ENCODE results near the gene KCNS1. TPM values are rescaled to one million over a fixed set of nuclear protein-coding genes. Genes with fewer than 3 reads are reported as not detected.

The KCNS1 gene
- total RNA-seq, 1 donor from 2014 or later: 2.2 TPM

GRCh38 chr20:45088247-45088646 lies 12.7 kb downstream of the KCNS1 start:
- no peak overlapping the region for H3K27ac Mint-ChIP-seq (ENCODE audit: unreplicated experiment)

GRCh38 chr20:45087814-45088213 lies 13.1 kb downstream of the KCNS1 start:
- H3K4me1 ChIP-seq (ENCODE audit: insufficient read depth, low read length): peaks cover 5% of the 10 kb centered on the region
- H3K9ac ChIP-seq (ENCODE audit: low read length): no peak overlapping the region
- H3K36me3 Mint-ChIP-seq (ENCODE audit: low read depth, unreplicated experiment): peaks cover 17% of the 10 kb centered on the region
- FAIRE-seq (no peak), DNase-seq (ENCODE audit: low read depth) (peak; percentile 58)
- H3K9me3 ChIP-seq (ENCODE audit: insufficient read depth, low read depth, low read length): no peaks in the 10 kb centered on the region
- no peaks in the 10 kb centered on the region for H3K27me3 Mint-ChIP-seq (ENCODE audit: low read depth, unreplicated experiment)
- H4K20me1 ChIP-seq (ENCODE audit: insufficient read depth, low read length): no peaks in the 10 kb centered on the region
- no peak overlapping the region for H3K4me3 ChIP-seq (ENCODE audit: insufficient read depth, low read depth, low read length)
- H3K4me1 Mint-ChIP-seq (ENCODE audit: low read depth, unreplicated experiment): peaks cover 17% of the 10 kb centered on the region
- H3K27me3 ChIP-seq (ENCODE audit: insufficient read depth, low read length): no peaks in the 10 kb centered on the region
- no peak overlapping the region for H3K27ac Mint-ChIP-seq (ENCODE audit: unreplicated experiment)
- TF ChIP-seq EZH2 (IDR thresholded peaks at IDR 0.05; ENCODE audit: insufficient read depth, low read length) (no peak), CTCF (IDR thresholded peaks at IDR 0.05; ENCODE audit: insufficient read depth, low read depth, low read length) (no peak)
- no peak overlapping the region for H3K4me3 Mint-ChIP-seq (ENCODE audit: unreplicated experiment)
- peaks cover 5% of the 10 kb centered on the region for H3K9me3 Mint-ChIP-seq (ENCODE audit: unreplicated experiment)
- no peak overlapping the region for H2AFZ ChIP-seq (ENCODE audit: low read depth, low read length)
- H3K79me2 ChIP-seq (ENCODE audit: insufficient read depth, low read length): no peaks in the 10 kb centered on the region
- no peaks in the 10 kb centered on the region for H3K36me3 ChIP-seq (ENCODE audit: insufficient read depth, low read length)
- H3K4me2 ChIP-seq (ENCODE audit: low read length): peak overlapping the region; percentile 39
- peak overlapping the region; percentile 16 for H3K27ac ChIP-seq (ENCODE audit: low read depth, low read length)

More at GRCh38 chr20:45088247-45088646, 12.7 kb downstream of the KCNS1 start:
- Histone ChIP-seq H3K9me3 (ENCODE audit: insufficient read depth, low read depth, low read length) (no peaks in the 10 kb centered on the region), H3K9ac (ENCODE audit: low read length) (no peak overlapping the region), H3K79me2 (ENCODE audit: insufficient read depth, low read length) (no peaks in the 10 kb centered on the region), H3K36me3 (ENCODE audit: insufficient read depth, low read length) (no peaks in the 10 kb centered on the region), H3K4me3 (ENCODE audit: insufficient read depth, low read depth, low read length) (no peak overlapping the region), H3K27me3 (ENCODE audit: insufficient read depth, low read length) (no peaks in the 10 kb centered on the region), H2AFZ (ENCODE audit: low read depth, low read length) (no peak overlapping the region), H4K20me1 (ENCODE audit: insufficient read depth, low read length) (no peaks in the 10 kb centered on the region), H3K4me2 (ENCODE audit: low read length) (peak overlapping the region; percentile 39), H3K27ac (ENCODE audit: low read depth, low read length) (peak overlapping the region; percentile 16), H3K4me1 (ENCODE audit: insufficient read depth, low read length) (peaks cover 5% of the 10 kb centered on the region)
- FAIRE-seq (no peak), DNase-seq (ENCODE audit: low read depth) (peak; percentile 89)
- Mint-ChIP-seq H3K36me3 (ENCODE audit: low read depth, unreplicated experiment) (peaks cover 15% of the 10 kb centered on the region), H3K9me3 (ENCODE audit: unreplicated experiment) (peaks cover 5% of the 10 kb centered on the region), H3K27me3 (ENCODE audit: low read depth, unreplicated experiment) (no peaks in the 10 kb centered on the region), H3K4me1 (ENCODE audit: low read depth, unreplicated experiment) (peaks cover 17% of the 10 kb centered on the region), H3K4me3 (ENCODE audit: unreplicated experiment) (no peak overlapping the region)
- TF ChIP-seq EZH2 (IDR thresholded peaks at IDR 0.05; ENCODE audit: insufficient read depth, low read length): no peak
- TF ChIP-seq CTCF (IDR thresholded peaks at IDR 0.05; ENCODE audit: insufficient read depth, low read depth, low read length): no peak

GRCh38 chr20:45087097-45087790 lies 13.7 kb downstream of the KCNS1 start:
- no peak overlapping the region for H3K4me2 ChIP-seq (ENCODE audit: low read length)
- no peaks in the 10 kb centered on the region for H3K9me3 ChIP-seq (ENCODE audit: insufficient read depth, low read depth, low read length)
- no peak overlapping the region for H3K27ac Mint-ChIP-seq (ENCODE audit: unreplicated experiment)
- H3K4me1 ChIP-seq (ENCODE audit: insufficient read depth, low read length): peaks cover 5% of the 10 kb centered on the region
- DNase-seq (ENCODE audit: low read depth) (no peak), FAIRE-seq (no peak)
- H3K4me3 Mint-ChIP-seq (ENCODE audit: unreplicated experiment): no peak overlapping the region
- no peak for TF ChIP-seq EZH2 (IDR thresholded peaks at IDR 0.05; ENCODE audit: insufficient read depth, low read length)
- TF ChIP-seq CTCF (IDR thresholded peaks at IDR 0.05; ENCODE audit: insufficient read depth, low read depth, low read length): no peak
- H3K27ac ChIP-seq (ENCODE audit: low read depth, low read length): no peak overlapping the region
- no peaks in the 10 kb centered on the region for H3K27me3 ChIP-seq (ENCODE audit: insufficient read depth, low read length)
- no peak overlapping the region for H2AFZ ChIP-seq (ENCODE audit: low read depth, low read length)
- no peak overlapping the region for H3K4me3 ChIP-seq (ENCODE audit: insufficient read depth, low read depth, low read length)
- H3K4me1 Mint-ChIP-seq (ENCODE audit: low read depth, unreplicated experiment): peaks cover 17% of the 10 kb centered on the region
- peaks cover 5% of the 10 kb centered on the region for H3K9me3 Mint-ChIP-seq (ENCODE audit: unreplicated experiment)
- no peaks in the 10 kb centered on the region for H4K20me1 ChIP-seq (ENCODE audit: insufficient read depth, low read length)
- no peaks in the 10 kb centered on the region for H3K27me3 Mint-ChIP-seq (ENCODE audit: low read depth, unreplicated experiment)
- no peak overlapping the region for H3K9ac ChIP-seq (ENCODE audit: low read length)
- no peaks in the 10 kb centered on the region for H3K36me3 ChIP-seq (ENCODE audit: insufficient read depth, low read length)
- H3K79me2 ChIP-seq (ENCODE audit: insufficient read depth, low read length): no peaks in the 10 kb centered on the region
- H3K36me3 Mint-ChIP-seq (ENCODE audit: low read depth, unreplicated experiment): peaks cover 20% of the 10 kb centered on the region
